GM20000 (cell line): ENCODE measurements around the gene PTPRE.

Experiments used
- DNase-seq: peaks from one replicate; pipeline ENCODE4 v3.0.0; 2012; ENCODE audit warnings: low spot score
- TF ChIP-seq, protein P1 (sequence below): IDR thresholded peaks from 2 replicates; pipeline ENCODE4 v1.5.1; 2012; ENCODE audit warnings: mild to moderate bottlenecking, control low read depth; ENCODE audit errors: extremely low read depth, missing control alignments

Gene PTPRE

DNA sequence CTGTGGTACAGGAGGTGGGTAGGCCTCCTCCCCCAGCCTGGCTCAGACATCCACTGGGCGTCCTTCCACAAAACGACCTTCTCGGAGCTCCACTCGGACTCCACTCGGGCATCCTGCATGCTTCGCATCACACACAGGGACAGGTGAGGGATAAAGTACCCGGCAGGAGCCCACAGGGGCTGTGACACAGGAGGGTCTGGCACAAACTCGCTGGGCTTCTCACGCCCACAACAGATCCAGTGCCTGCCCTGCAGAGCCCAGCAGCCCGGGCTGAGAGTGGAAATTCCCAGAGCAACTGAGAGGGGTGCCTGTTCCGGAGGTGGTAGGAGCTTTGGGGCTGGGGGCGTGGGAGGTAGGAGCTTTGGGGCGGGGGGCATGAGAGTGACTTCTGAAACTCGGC, 110.9 kb downstream of the PTPRE start:
- TF ChIP-seq, protein P1, sequence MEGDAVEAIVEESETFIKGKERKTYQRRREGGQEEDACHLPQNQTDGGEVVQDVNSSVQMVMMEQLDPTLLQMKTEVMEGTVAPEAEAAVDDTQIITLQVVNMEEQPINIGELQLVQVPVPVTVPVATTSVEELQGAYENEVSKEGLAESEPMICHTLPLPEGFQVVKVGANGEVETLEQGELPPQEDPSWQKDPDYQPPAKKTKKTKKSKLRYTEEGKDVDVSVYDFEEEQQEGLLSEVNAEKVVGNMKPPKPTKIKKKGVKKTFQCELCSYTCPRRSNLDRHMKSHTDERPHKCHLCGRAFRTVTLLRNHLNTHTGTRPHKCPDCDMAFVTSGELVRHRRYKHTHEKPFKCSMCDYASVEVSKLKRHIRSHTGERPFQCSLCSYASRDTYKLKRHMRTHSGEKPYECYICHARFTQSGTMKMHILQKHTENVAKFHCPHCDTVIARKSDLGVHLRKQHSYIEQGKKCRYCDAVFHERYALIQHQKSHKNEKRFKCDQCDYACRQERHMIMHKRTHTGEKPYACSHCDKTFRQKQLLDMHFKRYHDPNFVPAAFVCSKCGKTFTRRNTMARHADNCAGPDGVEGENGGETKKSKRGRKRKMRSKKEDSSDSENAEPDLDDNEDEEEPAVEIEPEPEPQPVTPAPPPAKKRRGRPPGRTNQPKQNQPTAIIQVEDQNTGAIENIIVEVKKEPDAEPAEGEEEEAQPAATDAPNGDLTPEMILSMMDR, result no peak
- DNase-seq, result no peak

GRCh38 chr10:128018236-128018635, 111.3 kb downstream of the PTPRE start:
- no peak for DNase-seq
- TF ChIP-seq, protein P1, result no peak

GRCh38 chr10:128018691-128019090, 111.8 kb downstream of the PTPRE start:
- DNase-seq, result no peak
- TF ChIP-seq, protein P1, result no peak

GRCh38 chr10:128022261-128023196, 115.6 kb downstream of the PTPRE start:
- TF ChIP-seq, protein P1, result no peak
- no peak for DNase-seq

GRCh38 chr10:128024426-128024825, 117.5 kb downstream of the PTPRE start:
- TF ChIP-seq, protein P1, result no peak
- no peak for DNase-seq

- DNase-seq, result no peak
These were observed 118.5 kb downstream of the PTPRE start for GRCh38 chr10:128025437-128025836.

DNA sequence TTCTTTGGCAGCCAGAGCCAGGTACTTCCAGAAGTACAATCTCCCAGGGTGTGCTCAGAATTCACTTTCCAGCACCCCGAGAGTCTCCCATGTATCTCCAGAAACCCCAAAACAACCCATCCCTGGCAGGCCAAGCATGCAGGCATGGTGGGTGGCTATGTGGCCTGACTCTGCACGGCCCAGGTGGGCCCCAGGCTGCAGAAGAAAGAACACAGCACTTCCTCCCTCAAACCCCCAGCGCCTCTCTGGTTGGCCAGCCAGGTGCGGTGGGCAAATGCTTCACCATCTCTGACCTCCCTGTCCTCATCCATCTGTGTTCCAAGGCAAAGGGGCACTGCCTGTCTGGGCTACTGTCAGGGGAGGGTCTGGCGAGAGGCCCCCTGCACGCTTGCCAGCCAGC, 119.0 kb downstream of the PTPRE start:
- TF ChIP-seq, protein P1, result no peak

More at GRCh38 chr10:128025437-128025836, 118.5 kb downstream of the PTPRE start:
- TF ChIP-seq, protein P1, result no peak

More for the DNA sequence above, 119.0 kb downstream of the PTPRE start:
- DNase-seq, result no peak
